ENCODE measurements around the gene ZMYM5.

DNA sequence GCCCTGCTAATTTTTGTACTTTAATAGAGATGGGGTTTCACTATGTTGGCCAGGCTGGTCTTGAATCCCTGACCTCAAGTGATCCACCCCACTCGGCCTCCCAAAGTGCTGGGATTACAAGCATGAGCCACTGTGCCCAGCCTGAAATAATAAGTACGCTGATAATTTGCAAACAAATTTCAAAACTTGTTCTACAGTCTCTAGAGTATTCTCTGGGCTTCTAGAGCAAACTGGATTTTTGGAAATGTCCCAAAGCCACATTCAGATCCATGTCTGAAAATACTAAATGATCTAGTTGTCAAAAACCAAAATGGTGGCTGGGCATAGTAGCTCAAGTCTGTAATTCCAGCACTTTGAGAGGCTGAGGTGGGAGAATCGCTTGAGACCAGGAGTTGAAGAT, 40.8 kb downstream of the ZMYM5 start:
- no peak for TF ChIP-seq CTCF (conservative IDR thresholded peaks at IDR 0.05; ENCODE audit: low read length)
- no peak for TF ChIP-seq EZH2phosphoT487 (IDR thresholded peaks at IDR 0.05; ENCODE audit: borderline replicate concordance)

Data from Loucy (cell line).